AG04449 (cell line): Measurements from ENCODE around the gene SLC35E3.

Experiments used
- CTCF ChIA-PET: fragments of 350-600 bp; formaldehyde crosslinking; extraction: SDS; loops from one replicate; lab custom pipeline; 2021; ENCODE audit warnings: antibody characterized with exemption; lab: Yijun Ruan, JAX
- POLR2A ChIA-PET: fragments of 400-600, 350-600 bp; formaldehyde crosslinking; extraction: SDS; loops from one replicate; lab custom pipeline; 2020; ENCODE audit warnings: antibody characterized with exemption, inconsistent platforms; lab: Yijun Ruan, JAX
- DNase-seq: peaks from one replicate; pipeline ENCODE4 v3.0.0-alpha.2; 2010; ENCODE audit warnings: low read depth, low spot score
- H3K4me3 ChIP-seq: 2 replicates; pipeline ENCODE4 v1.5.1; 2011; ENCODE audit warnings: low read depth, mild to moderate bottlenecking, control low read depth, low read length
- TF ChIP-seq, protein P1 (sequence below): IDR thresholded peaks from one replicate; pipeline ENCODE4 v1.5.1; 2011; ENCODE audit warnings: mild to moderate bottlenecking, moderate library complexity, low read length, control low read depth, inconsistent platforms; ENCODE audit not compliant: insufficient read depth; ENCODE audit errors: missing control alignments

SLC35E3 gene

DNA sequence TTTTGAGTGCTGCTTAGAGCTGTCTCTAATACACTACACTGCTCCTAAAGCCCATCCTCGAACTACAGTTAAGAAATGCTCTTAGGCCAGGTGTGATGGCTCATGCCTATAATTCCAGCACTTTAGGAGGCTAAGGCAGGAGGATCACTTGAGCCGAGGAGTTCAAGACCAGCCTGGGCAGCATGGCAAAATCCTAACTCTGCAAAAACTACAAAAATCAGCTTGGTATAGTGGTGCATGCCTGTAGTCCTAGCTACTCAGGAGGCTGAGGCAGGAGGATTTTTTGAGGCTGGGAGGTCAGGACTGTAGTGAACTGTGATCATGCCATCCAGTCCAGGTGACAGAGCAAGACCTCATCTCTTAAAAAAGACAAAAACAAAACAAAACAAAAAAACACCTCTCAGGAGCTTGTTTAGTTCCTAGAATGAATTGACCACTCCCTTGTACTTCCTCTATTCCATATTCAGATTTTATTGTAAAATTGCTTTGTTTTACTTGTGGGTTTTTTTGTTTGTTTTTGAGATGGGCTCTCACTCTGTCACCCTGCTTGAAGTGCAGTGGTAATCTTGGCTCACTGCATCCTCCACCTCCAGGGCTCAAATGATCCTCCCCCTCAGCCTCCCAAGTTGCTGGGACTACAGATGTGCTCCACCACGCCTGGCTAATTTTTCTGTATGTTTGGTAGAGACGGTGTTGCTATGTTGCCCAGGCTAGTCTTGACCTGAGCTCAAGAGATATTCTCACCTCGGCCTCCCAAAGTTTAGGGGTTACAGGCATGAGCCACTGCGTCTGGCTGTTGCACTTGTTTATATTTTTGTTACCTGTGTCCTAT is 75.6 kb downstream of the SLC35E3 start:
- no peak for DNase-seq
- ChIA-PET CTCF (interaction anchor here (0.8 to 3.7 kb wide), 4 partner anchors 9 to 13 kb away, joined by 3 to 35 read pairs (median 6); no protein-coding TSS in a partner anchor), POLR2A (interaction anchor here (0.7 to 1.0 kb wide), 3 partner anchors 8 to 76 kb away, joined by 3 to 4 read pairs (median 3); partner anchors contain the start of gene MDM2)
- TF ChIP-seq, protein P1, sequence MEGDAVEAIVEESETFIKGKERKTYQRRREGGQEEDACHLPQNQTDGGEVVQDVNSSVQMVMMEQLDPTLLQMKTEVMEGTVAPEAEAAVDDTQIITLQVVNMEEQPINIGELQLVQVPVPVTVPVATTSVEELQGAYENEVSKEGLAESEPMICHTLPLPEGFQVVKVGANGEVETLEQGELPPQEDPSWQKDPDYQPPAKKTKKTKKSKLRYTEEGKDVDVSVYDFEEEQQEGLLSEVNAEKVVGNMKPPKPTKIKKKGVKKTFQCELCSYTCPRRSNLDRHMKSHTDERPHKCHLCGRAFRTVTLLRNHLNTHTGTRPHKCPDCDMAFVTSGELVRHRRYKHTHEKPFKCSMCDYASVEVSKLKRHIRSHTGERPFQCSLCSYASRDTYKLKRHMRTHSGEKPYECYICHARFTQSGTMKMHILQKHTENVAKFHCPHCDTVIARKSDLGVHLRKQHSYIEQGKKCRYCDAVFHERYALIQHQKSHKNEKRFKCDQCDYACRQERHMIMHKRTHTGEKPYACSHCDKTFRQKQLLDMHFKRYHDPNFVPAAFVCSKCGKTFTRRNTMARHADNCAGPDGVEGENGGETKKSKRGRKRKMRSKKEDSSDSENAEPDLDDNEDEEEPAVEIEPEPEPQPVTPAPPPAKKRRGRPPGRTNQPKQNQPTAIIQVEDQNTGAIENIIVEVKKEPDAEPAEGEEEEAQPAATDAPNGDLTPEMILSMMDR = no peak
- H3K4me3 ChIP-seq = no peak overlapping the region

DNA sequence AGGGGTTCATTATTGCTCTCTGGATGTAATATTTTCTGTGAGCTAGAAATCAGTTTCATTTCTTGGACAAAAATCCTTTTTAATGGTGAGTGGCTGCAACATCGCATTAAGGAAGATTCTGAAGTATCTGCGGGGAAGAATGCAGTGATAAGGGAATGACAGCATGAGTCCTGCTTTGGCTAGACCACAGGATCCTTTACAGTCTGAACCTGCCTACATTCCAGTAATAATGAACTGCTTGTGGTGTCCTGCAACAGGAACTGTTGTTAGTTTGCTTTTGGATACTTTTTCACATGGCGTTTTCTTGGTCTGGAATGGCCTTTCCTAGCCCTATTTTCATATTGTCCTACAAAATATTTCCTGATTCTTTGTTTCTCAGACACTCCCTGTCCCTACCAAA is 77.7 kb downstream of the SLC35E3 start:
- CTCF ChIA-PET = interaction anchor here (0.9 kb wide), 1 partner anchor 16 kb away, joined by 3 read pairs; the partner anchor contains the start of gene MDM2
- TF ChIP-seq, protein P1 = no peak
- DNase-seq = no peak
- POLR2A ChIA-PET = interaction anchor here (1.0 kb wide), 1 partner anchor 15 kb away, joined by 3 read pairs; no protein-coding TSS in a partner anchor
- no peak overlapping the region for H3K4me3 ChIP-seq

DNA sequence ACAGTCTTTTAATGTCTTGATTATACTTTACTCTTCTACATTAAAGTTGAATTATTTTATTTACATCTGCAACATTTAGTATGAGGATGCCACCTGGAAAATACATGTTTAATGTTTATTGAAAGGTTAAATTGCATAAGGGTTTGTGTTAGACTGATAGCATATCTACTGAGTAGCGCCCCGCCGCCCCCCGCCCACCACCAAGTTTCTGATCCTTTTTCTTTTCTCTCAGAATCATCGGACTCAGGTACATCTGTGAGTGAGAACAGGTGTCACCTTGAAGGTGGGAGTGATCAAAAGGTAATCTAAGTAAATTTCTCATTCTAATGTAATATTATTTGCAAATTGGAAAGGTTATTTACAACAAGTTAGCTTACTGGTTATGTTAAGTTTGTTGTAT is 78.2 kb downstream of the SLC35E3 start:
- TF ChIP-seq, protein P1 = no peak
- ChIA-PET CTCF (interaction anchor here (0.9 kb wide), 1 partner anchor 16 kb away, joined by 3 read pairs; the partner anchor contains the start of gene MDM2), POLR2A (no interaction called here)
- H3K4me3 ChIP-seq = no peak overlapping the region
- no peak for DNase-seq

DNA sequence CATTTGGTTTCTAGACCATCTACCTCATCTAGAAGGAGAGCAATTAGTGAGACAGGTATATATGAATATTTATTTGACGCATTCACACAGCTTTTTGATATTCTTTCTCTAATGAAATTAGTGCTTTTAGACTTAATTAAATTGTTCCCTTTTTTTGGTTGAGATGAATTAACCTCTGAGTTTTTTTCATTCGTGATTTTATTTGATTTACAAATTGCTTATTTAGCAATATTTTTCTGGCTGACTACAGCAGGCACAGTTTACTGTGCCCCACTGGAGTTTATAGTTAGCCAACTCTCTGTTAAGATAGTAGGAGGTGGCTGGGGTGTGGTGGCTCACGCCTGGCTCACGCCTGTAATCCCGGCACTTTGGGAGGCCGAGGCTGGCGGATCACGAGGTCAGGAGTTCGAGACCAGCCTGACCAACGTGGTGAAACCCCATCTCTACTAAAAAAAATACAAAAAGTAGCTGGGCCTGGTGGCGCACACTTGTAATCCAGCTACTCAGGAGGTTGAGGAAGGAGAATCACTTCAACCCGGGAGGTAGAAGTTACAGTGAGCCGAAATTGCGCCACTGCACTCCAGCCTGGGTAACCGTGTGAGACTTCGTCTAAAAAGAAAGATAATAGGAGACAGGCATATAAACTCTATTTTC is 78.7 kb downstream of the SLC35E3 start:
- POLR2A ChIA-PET = no interaction called here
- no peak overlapping the region for H3K4me3 ChIP-seq
- no peak for DNase-seq
- CTCF ChIA-PET = interaction anchor here (0.9 to 1.9 kb wide), 2 partner anchors 8 to 17 kb away, joined by 3 to 4 read pairs; partner anchors contain the start of gene MDM2
- TF ChIP-seq, protein P1 = no peak

DNA sequence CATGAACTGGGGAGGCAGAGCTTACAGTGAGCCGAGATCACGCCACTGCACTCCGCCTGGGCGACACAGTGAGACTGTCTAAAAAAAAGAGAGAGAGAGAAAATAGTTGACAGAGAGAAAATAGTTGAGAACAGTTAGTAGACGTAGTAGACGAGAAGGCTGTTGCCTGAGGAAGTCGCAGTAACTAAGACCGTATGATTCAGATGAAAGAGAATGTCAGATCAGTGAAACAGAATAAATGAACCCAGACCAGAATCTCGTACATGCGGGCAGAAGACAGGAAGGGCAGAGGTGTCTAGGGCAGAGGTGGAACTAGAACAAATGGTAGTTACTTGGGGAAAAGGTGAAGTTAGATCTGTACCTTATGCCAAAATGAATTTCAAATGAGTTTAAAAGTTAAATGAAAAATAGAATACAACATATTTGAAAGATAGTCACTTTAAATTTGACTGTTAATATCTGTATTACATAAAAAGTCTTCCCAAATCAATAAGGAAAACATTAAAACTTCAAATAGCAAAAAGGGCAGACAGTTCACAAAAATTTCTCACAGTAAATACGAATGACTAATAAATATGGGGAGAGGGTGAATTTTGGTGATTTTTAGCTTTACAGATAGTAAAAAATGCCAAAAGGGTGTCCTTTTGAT is 79.7 kb downstream of the SLC35E3 start:
- ChIA-PET POLR2A (no interaction called here), CTCF (interaction anchor here (1.9 kb wide), 1 partner anchor 9 kb away, joined by 4 read pairs; no protein-coding TSS in a partner anchor)

More for the DNA sequence above, 79.7 kb downstream of the SLC35E3 start:
- TF ChIP-seq, protein P1 = no peak
- no peak for DNase-seq
- H3K4me3 ChIP-seq = no peak overlapping the region
